ENCODE measurements around the gene FBRSL1.

GRCh38 chr12:132508491-132508740 lies 18.5 kb downstream of the FBRSL1 start:
- TF ChIP-seq CTCF (IDR thresholded peaks at IDR 0.05; ENCODE audit: insufficient read depth, low read depth, low read length), result no peak
- no peak for TF ChIP-seq EZH2 (IDR thresholded peaks at IDR 0.05; ENCODE audit: insufficient read depth, low read length)

Measured in astrocyte (in vitro differentiated cells and primary cell).